SU-DHL-6 (cell line): ENCODE measurements around the gene KIRREL1.

Experiments
- CTCF ChIP-seq: fragments of 200-600 bp; sonication (generic); IDR thresholded peaks from one replicate; pipeline ENCODE4 v1.5.1; 2017; ENCODE audit warnings: antibody characterized with exemption, mild to moderate bottlenecking, low read length, moderate library complexity; ENCODE audit not compliant: insufficient read depth, poor library complexity, severe bottlenecking
- EZH2phosphoT487 ChIP-seq: fragments of 200-600 bp; sonication (generic), shearing (Covaris generic); conservative IDR thresholded peaks from 2 replicates; pipeline ENCODE4 v1.6.1; 2018; ENCODE audit warnings: mild to moderate bottlenecking, antibody characterized with exemption, low read length, moderate library complexity, mixed read lengths

- TF ChIP-seq CTCF (no peak), EZH2phosphoT487 (no peak)
These were observed 26.2 kb upstream of the KIRREL1 start for GRCh38 chr1:157967205-157967604.
